H9 (cell line): ENCODE results near the gene GGA3. TPM values are rescaled to one million over a fixed set of nuclear protein-coding genes. Genes with fewer than 3 reads are reported as not detected.
A peak's percentile ranks its signal among the peaks of the same experiment; 100 is the strongest.

Experiments
- DNase-seq: peaks from one replicate; pipeline ENCODE4 v3.0.0-alpha.2; 2017
- H2AFZ ChIP-seq: one replicate; pipeline ENCODE4 v1.6.1; 2013; ENCODE audit warnings: mild to moderate bottlenecking, low read length, control low read depth, moderate library complexity
- H2AK5ac ChIP-seq: 2 replicates; pipeline ENCODE4 v1.6.1; 2013; ENCODE audit warnings: low read length, control low read depth, mixed read lengths; ENCODE audit not compliant: insufficient read length
- H2BK120ac ChIP-seq: one replicate; pipeline ENCODE4 v1.6.1; 2013; ENCODE audit warnings: low read depth, mild to moderate bottlenecking, low read length, control low read depth, inconsistent platforms; ENCODE audit not compliant: poor library complexity, severe bottlenecking
- H2BK12ac ChIP-seq: 2 replicates; pipeline ENCODE4 v1.6.1; 2013; ENCODE audit warnings: low read length, control low read depth, mixed read lengths, low read depth; ENCODE audit not compliant: insufficient read length
- H2BK15ac ChIP-seq: 2 replicates; pipeline ENCODE4 v1.6.1; 2013; ENCODE audit warnings: low read depth, low read length, control low read depth
- H2BK20ac ChIP-seq: one replicate; pipeline ENCODE4 v1.6.1; 2013; ENCODE audit warnings: low read depth, mild to moderate bottlenecking, low read length, control low read depth, inconsistent platforms; ENCODE audit not compliant: poor library complexity, severe bottlenecking
- H2BK5ac ChIP-seq: 2 replicates; pipeline ENCODE4 v1.6.1; 2013; ENCODE audit warnings: low read length, control low read depth, mixed read lengths; ENCODE audit not compliant: insufficient read length
- H3K14ac ChIP-seq: 2 replicates; pipeline ENCODE4 v1.6.1; 2013; ENCODE audit warnings: low read length, control low read depth; ENCODE audit not compliant: insufficient read depth
- H3K18ac ChIP-seq: 2 replicates; pipeline ENCODE4 v1.6.1; 2013; ENCODE audit warnings: low read depth, mild to moderate bottlenecking, mixed read lengths, low read length, control low read depth; ENCODE audit not compliant: insufficient read length
- H3K23ac ChIP-seq: 2 replicates; pipeline ENCODE4 v1.6.1; 2013; ENCODE audit warnings: low read length, control low read depth, mixed read lengths, low read depth; ENCODE audit not compliant: insufficient read length
- H3K23me2 ChIP-seq: 2 replicates; pipeline ENCODE4 v1.6.1; 2013; ENCODE audit warnings: low read depth, mild to moderate bottlenecking, mixed read lengths, low read length, control low read depth; ENCODE audit not compliant: insufficient read length, poor library complexity, severe bottlenecking
- H3K27ac ChIP-seq: 2 replicates; pipeline ENCODE4 v1.5.1; 2013; ENCODE audit warnings: low read length, control low read depth, mixed read lengths, low read depth; ENCODE audit not compliant: insufficient read length
- H3K27me3 ChIP-seq: 2 replicates; pipeline ENCODE4 v1.6.1; 2013; ENCODE audit warnings: low read length, control low read depth, inconsistent platforms; ENCODE audit not compliant: insufficient read depth
- H3K4ac ChIP-seq: 2 replicates; pipeline ENCODE4 v1.6.1; 2013; ENCODE audit warnings: low read depth, mild to moderate bottlenecking, control low read depth, inconsistent platforms, low read length, moderate library complexity
- H3K4me1 ChIP-seq: 2 replicates; pipeline ENCODE4 v1.6.1; 2013; ENCODE audit warnings: low read length, control low read depth, inconsistent platforms; ENCODE audit not compliant: insufficient read depth
- H3K4me2 ChIP-seq: 2 replicates; pipeline ENCODE4 v1.6.1; 2013; ENCODE audit warnings: low read length, control low read depth, mixed read lengths; ENCODE audit not compliant: insufficient read length, insufficient read depth
- H3K56ac ChIP-seq: 2 replicates; pipeline ENCODE4 v1.6.1; 2013; ENCODE audit warnings: low read depth, mild to moderate bottlenecking, mixed read lengths, low read length, control low read depth; ENCODE audit not compliant: insufficient read length
- H3K79me1 ChIP-seq: 2 replicates; pipeline ENCODE4 v1.6.1; 2013; ENCODE audit warnings: low read depth, mild to moderate bottlenecking, moderate library complexity, low read length, control low read depth, inconsistent platforms; ENCODE audit not compliant: insufficient read depth, poor library complexity, severe bottlenecking
- H3K79me2 ChIP-seq: 2 replicates; pipeline ENCODE4 v1.6.1; 2013; ENCODE audit warnings: low read length, control low read depth, inconsistent platforms; ENCODE audit not compliant: insufficient read depth
- H3K9ac ChIP-seq: 2 replicates; pipeline ENCODE4 v1.6.1; 2013; ENCODE audit warnings: low read length, control low read depth, mixed read lengths; ENCODE audit not compliant: insufficient read length; ENCODE audit errors: extremely low read depth
- H3K9me3 ChIP-seq: one replicate; pipeline ENCODE4 v1.6.1; 2013; ENCODE audit warnings: low read depth, low read length, inconsistent platforms; ENCODE audit not compliant: control insufficient read depth
- H3T11ph ChIP-seq: one replicate; pipeline ENCODE4 v1.6.1; 2013; ENCODE audit warnings: mild to moderate bottlenecking, low read length, control low read depth, inconsistent platforms
- H4K20me1 ChIP-seq: one replicate; pipeline ENCODE4 v1.6.1; 2013; ENCODE audit not compliant: control insufficient read depth, insufficient read length, insufficient read depth
- H4K5ac ChIP-seq: 2 replicates; pipeline ENCODE4 v1.6.1; 2013; ENCODE audit warnings: low read depth, mild to moderate bottlenecking, mixed read lengths, low read length, control low read depth; ENCODE audit not compliant: insufficient read length
- H4K8ac ChIP-seq: replicated peaks from 2 replicates; pipeline ENCODE4 v1.6.1; 2013; ENCODE audit warnings: low read length, control low read depth, mixed read lengths, low read depth; ENCODE audit not compliant: insufficient read length
- H4K91ac ChIP-seq: 2 replicates; pipeline ENCODE4 v1.6.1; 2013; ENCODE audit warnings: low read depth, mild to moderate bottlenecking, moderate library complexity, mixed read lengths, low read length, control low read depth; ENCODE audit not compliant: insufficient read length
- H3K27ac Mint-ChIP-seq, 3 experiments: 2 replicates in 2 of 3; 3 replicates in 1 of 3; pipeline ENCODE4 v1.8.0; 2020 to 2021; ENCODE audit warnings: mixed read lengths in 3 of 3, mild to moderate bottlenecking in 1 of 3, moderate library complexity in 1 of 3
- H3K27me3 Mint-ChIP-seq: 2 replicates; pipeline ENCODE4 v1.8.0; 2021; ENCODE audit warnings: low read depth, mild to moderate bottlenecking, moderate library complexity, mixed read lengths
- H3K36me3 Mint-ChIP-seq, 3 experiments: 2 replicates in 2 of 3; 3 replicates in 1 of 3; pipeline ENCODE4 v1.8.0; 2020 to 2021; ENCODE audit warnings: low read depth in 3 of 3, mixed read lengths in 3 of 3; ENCODE audit not compliant: insufficient read depth in 1 of 3
- H3K4me1 Mint-ChIP-seq, 2 experiments: 2 replicates each; pipeline ENCODE4 v1.8.0; 2020; ENCODE audit warnings: mixed read lengths in 2 of 2
- H3K4me3 Mint-ChIP-seq, 2 experiments: 2 replicates in 1 of 2; 3 replicates in 1 of 2; pipeline ENCODE4 v1.8.0; 2020 to 2021; ENCODE audit warnings: mild to moderate bottlenecking in 2 of 2, mixed read lengths in 2 of 2, moderate library complexity in 1 of 2
- H3K9me3 Mint-ChIP-seq, 2 experiments: 2 replicates in 1 of 2; 3 replicates in 1 of 2; pipeline ENCODE4 v1.8.0; 2020; ENCODE audit warnings: mild to moderate bottlenecking in 2 of 2, mixed read lengths in 2 of 2, moderate library complexity in 1 of 2
- WGBS: extraction: QIAGEN DNeasy Blood & Tissue Kit; methylation state at CpG from one replicate; pipeline ENCODE4 v1.1.7; 2013; ENCODE audit warnings: missing lambda C conversion rate, low lambda C conversion rate, mixed read lengths; ENCODE audit not compliant: insufficient read length; ENCODE audit errors: extremely low coverage; 5-methylcytosine and 5-hydroxymethylcytosine counted together
- total RNA-seq: library from RNA; stranded (reverse); gene quantifications from 2 replicates; pipeline ENCODE4 v1.2.1, GENCODE V29; 2021
- TF ChIP-seq, protein P1 (sequence below): fragments of 200-600 bp; sonication (generic); conservative IDR thresholded peaks from 3 replicates; pipeline ENCODE4 v1.8.0; 2021; ENCODE audit warnings: antibody characterized with exemption, mild to moderate bottlenecking

GGA3 gene
- total RNA-seq, 1 experiment from 2014 or later, result 50.3 TPM

DNA sequence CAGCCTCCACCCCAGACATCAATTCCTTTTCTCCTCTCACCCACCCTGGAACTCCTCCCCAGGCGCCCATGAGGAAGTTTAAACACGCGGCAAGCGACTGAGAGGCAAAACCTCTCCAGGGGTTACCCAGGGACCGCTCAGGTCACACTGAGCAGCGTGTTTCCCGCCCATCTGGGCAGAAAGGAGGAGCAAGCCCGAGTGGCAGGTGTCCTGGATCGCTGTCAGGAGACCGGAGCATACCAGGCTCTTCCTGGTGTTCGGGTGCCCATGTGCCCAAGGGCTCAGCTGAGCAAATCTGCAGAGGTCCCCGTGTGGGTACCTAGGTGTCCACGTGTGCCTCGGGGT, 27.3 kb upstream of the GGA3 start:
- Mint-ChIP-seq H3K4me3 (peak overlapping the region; percentile 89 to 93), H3K36me3 (peaks cover 4 to 25% (median 8%) of the 10 kb centered on the region in 3 experiments; a peak in 6 of 7 replicates), H3K27ac (peak overlapping the region in 1 of 3 experiments; percentile 61; a peak in 1 of 7 replicates), H3K9me3 (no peaks in the 10 kb centered on the region; a peak in 1 of 5 replicates), H3K27me3 (no peaks in the 10 kb centered on the region; the same call in 1 of the 2 replicates), H3K4me1 (peaks cover 8 to 10% of the 10 kb centered on the region in 2 experiments)
- no peaks in the 10 kb centered on the region for H3K4me1 ChIP-seq
- H3K79me1 ChIP-seq, result no peaks in the 10 kb centered on the region
- H2BK12ac ChIP-seq, result no peak overlapping the region
- TF ChIP-seq, protein P1, sequence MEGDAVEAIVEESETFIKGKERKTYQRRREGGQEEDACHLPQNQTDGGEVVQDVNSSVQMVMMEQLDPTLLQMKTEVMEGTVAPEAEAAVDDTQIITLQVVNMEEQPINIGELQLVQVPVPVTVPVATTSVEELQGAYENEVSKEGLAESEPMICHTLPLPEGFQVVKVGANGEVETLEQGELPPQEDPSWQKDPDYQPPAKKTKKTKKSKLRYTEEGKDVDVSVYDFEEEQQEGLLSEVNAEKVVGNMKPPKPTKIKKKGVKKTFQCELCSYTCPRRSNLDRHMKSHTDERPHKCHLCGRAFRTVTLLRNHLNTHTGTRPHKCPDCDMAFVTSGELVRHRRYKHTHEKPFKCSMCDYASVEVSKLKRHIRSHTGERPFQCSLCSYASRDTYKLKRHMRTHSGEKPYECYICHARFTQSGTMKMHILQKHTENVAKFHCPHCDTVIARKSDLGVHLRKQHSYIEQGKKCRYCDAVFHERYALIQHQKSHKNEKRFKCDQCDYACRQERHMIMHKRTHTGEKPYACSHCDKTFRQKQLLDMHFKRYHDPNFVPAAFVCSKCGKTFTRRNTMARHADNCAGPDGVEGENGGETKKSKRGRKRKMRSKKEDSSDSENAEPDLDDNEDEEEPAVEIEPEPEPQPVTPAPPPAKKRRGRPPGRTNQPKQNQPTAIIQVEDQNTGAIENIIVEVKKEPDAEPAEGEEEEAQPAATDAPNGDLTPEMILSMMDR, result no peak
- no peak overlapping the region for H2BK120ac ChIP-seq
- DNase-seq, result peak; percentile 67
- no peak overlapping the region for H2BK15ac ChIP-seq
- H3K14ac ChIP-seq, result no peak overlapping the region; the same call in 1 of the 2 replicates
- H3K56ac ChIP-seq, result no peak overlapping the region
- H4K5ac ChIP-seq, result no peak overlapping the region
- H3K4ac ChIP-seq, result no peak overlapping the region
- no CpG with 5 or more reads among the region's 14 CpGs for WGBS
- H4K8ac ChIP-seq, result no peak overlapping the region
- H3K27ac ChIP-seq, result no peak overlapping the region
- H2AK5ac ChIP-seq, result no peak overlapping the region
- no peaks in the 10 kb centered on the region for H3K27me3 ChIP-seq
- no peak overlapping the region for H2BK20ac ChIP-seq
- peak overlapping the region; percentile 85 for H3K4me2 ChIP-seq
- H4K20me1 ChIP-seq, result no peaks in the 10 kb centered on the region
- no peak overlapping the region for H3K18ac ChIP-seq
- H3K79me2 ChIP-seq, result no peaks in the 10 kb centered on the region
- no peak overlapping the region for H2BK5ac ChIP-seq
- no peaks in the 10 kb centered on the region for H3K9me3 ChIP-seq
- H3K9ac ChIP-seq, result peak overlapping the region; percentile 65
- no peak overlapping the region for H3K23ac ChIP-seq
- H2AFZ ChIP-seq, result no peak overlapping the region
- no peak overlapping the region for H4K91ac ChIP-seq
- H3K23me2 ChIP-seq, result peaks cover 7% of the 10 kb centered on the region
- no peak overlapping the region for H3T11ph ChIP-seq
